Measurements from ENCODE around the gene PRSS16. TPM values are rescaled to one million over a fixed set of nuclear protein-coding genes. Genes with fewer than 3 reads are reported as not detected.

Gene PRSS16
- total RNA-seq, result not detected in 2 replicates

GRCh38 chr6:27247133-27247836, at the start of gene PRSS16:
TSS of gene PRSS16 (plus strand) at chr6:27247701. CDS start at chr6:27247738, 37 bp downstream.

Other genes starting within 250 kb of the PRSS16 start
- gene POM121L2, start 64.6 kb downstream of the PRSS16 start, total RNA-seq, result not detected in 2 replicates
- gene ZNF391, start 141.1 kb downstream of the PRSS16 start, total RNA-seq, result 0.49 and 3.5 TPM in 2 replicates
- 5.3 and 5.7 TPM in 2 replicates for gene ZNF184, start 225.4 kb downstream of the PRSS16 start, total RNA-seq